PC-3 (cell line): ENCODE data around the gene MLPH. TPM values are rescaled to one million over a fixed set of nuclear protein-coding genes. Genes with fewer than 3 reads are reported as not detected.

Experiments used
- ATAC-seq: fragments of 200-7000 bp; cut with Tn5 transposase; 2 replicates; pipeline ENCODE4 v1.9.1; 2020; ENCODE audit warnings: mild to moderate bottlenecking, moderate library complexity
- BruUV-seq: library from RNA; stranded (reverse); fragments of 400-500 nt; replicated peaks from 2 replicates; lab custom pipeline; 2021; lab: Mats Ljungman, UMichigan
- CTCF ChIA-PET: fragments of 300-600 bp; sonication (Branson Sonifier 250); formaldehyde crosslinking; loops from one replicate; lab custom pipeline; 2022; ENCODE audit warnings: antibody characterized with exemption; lab: Charles Lee
- POLR2A ChIA-PET: fragments of 300-600 bp; sonication (Branson Sonifier 250); formaldehyde crosslinking; loops from one replicate; lab custom pipeline; 2022; ENCODE audit warnings: antibody characterized with exemption; ENCODE audit not compliant: unreplicated experiment; lab: Charles Lee
- DNase-seq: peaks from one replicate; pipeline ENCODE4 v3.0.0-alpha.2; 2015
- H2AFZ ChIP-seq: fragments of 300-600 bp; sonication (generic); 2 replicates; pipeline ENCODE4 v1.6.0; 2016; ENCODE audit warnings: antibody characterized with exemption, low read length
- H3F3A ChIP-seq: fragments of 300-600 bp; sonication (generic); one replicate; pipeline ENCODE4 v1.6.0; 2017; ENCODE audit warnings: antibody characterized with exemption, low read length, control low read depth, mild to moderate bottlenecking; ENCODE audit not compliant: unreplicated experiment
- H3K27ac ChIP-seq: fragments of 300-600 bp; sonication (generic); 2 replicates; pipeline ENCODE4 v1.5.1; 2016; ENCODE audit warnings: mild to moderate bottlenecking, low read length
- H3K27me3 ChIP-seq: fragments of 300-600 bp; sonication (generic); 2 replicates; pipeline ENCODE4 v1.6.1; 2016; ENCODE audit warnings: low read length, mixed read lengths
- H3K36me3 ChIP-seq: fragments of 300-600 bp; sonication (generic); 2 replicates; pipeline ENCODE4 v1.6.1; 2016; ENCODE audit warnings: low read depth, mixed run types, low read length, mixed read lengths
- H3K4me1 ChIP-seq: fragments of 300-600 bp; sonication (generic); 2 replicates; pipeline ENCODE4 v1.5.1; 2016; ENCODE audit warnings: low read length; ENCODE audit not compliant: insufficient read depth
- H3K4me2 ChIP-seq: fragments of 300-600 bp; sonication (generic); 2 replicates; pipeline ENCODE4 v1.6.0; 2016; ENCODE audit warnings: low read length
- H3K4me3 ChIP-seq: fragments of 300-600 bp; sonication (generic); 2 replicates; pipeline ENCODE4 v1.5.1; 2016; ENCODE audit warnings: mild to moderate bottlenecking, low read length, mixed read lengths
- H3K79me2 ChIP-seq: fragments of 300-600 bp; sonication (generic); 2 replicates; pipeline ENCODE4 v1.6.1; 2017; ENCODE audit warnings: low read length, mixed read lengths
- H3K9ac ChIP-seq: fragments of 300-600 bp; sonication (generic); 2 replicates; pipeline ENCODE4 v1.6.0; 2016; ENCODE audit warnings: mild to moderate bottlenecking, low read length
- H3K9me2 ChIP-seq: fragments of 300-600 bp; sonication (generic); replicated peaks from 2 replicates; pipeline ENCODE4 v1.6.1; 2016; ENCODE audit warnings: mixed run types, low read length, mixed read lengths
- H3K9me3 ChIP-seq: fragments of 300-600 bp; sonication (generic); 2 replicates; pipeline ENCODE4 v1.6.1; 2016; ENCODE audit warnings: low read length, mixed read lengths
- H4K20me1 ChIP-seq: fragments of 300-600 bp; sonication (generic); 2 replicates; pipeline ENCODE4 v1.6.1; 2016; ENCODE audit warnings: low read length, mixed read lengths
- CTCF ChIP-seq: fragments of 300-600 bp; sonication (generic); conservative IDR thresholded peaks from 2 replicates; pipeline ENCODE4 v1.5.1; 2017; ENCODE audit warnings: antibody characterized with exemption, low read depth, mild to moderate bottlenecking, low read length
- EZH2 ChIP-seq: fragments of 300-600 bp; sonication (generic); IDR thresholded peaks from one replicate; pipeline ENCODE4 v1.6.1; 2017; ENCODE audit warnings: antibody characterized with exemption, mild to moderate bottlenecking, low read length; ENCODE audit not compliant: unreplicated experiment
- EZH2phosphoT487 ChIP-seq: fragments of 300-600 bp; sonication (generic); IDR thresholded peaks from 2 replicates; pipeline ENCODE4 v1.6.1; 2018; ENCODE audit warnings: mild to moderate bottlenecking, antibody characterized with exemption, low read length, borderline replicate concordance
- intact Hi-C: fragments of 100-400 bp; cut with micrococcal nuclease; formaldehyde crosslinking; loops from 2 replicates; pipeline ENCODE4 v1.9.0; 2023
- total RNA-seq: library from RNA; depleted of rRNA; stranded (reverse); fragments of >200 nt; gene quantifications from 2 replicates; pipeline ENCODE4 v1.2.3, GENCODE V29; 2014

MLPH gene
- total RNA-seq, 1 experiment from 2014 or later, result 201 TPM

DNA sequence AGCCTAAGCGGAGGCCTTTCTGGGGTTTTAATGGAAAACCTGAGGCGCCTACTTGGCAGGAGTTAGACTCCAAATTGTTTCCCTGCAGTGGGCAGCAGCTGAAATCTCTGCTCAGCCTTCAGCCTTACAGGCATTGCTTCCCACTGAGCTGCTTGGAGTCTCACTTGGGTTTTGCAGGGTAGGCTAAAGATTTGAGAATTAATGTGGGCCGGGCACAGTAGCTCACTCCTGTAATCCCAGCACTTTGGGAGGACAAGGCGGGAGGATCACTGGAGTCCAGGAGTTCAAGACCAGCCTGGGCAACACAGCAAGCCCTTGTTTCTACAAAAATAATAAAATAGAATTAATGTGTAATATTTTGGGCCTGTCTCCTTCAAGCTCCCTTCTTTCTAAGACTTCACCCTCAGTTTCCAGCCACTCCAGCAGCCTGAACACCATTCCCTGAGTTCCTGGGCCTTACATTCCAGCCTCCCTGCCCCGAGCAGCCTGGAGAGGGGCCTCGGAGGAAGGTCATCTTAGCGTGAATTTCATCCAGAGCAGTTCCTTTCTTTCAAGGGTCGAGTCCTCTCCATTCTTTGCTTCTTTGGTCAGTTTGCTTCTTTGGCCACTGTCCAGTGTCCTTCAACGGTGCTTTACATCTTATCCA lies 112.5 kb downstream of the MLPH start:
- ATAC-seq (no peak), DNase-seq (no peak)
- CTCF ChIA-PET, result no interaction called here
- TF ChIP-seq CTCF (no peak), EZH2 (no peak), EZH2phosphoT487 (no peak)
- no peak overlapping the region for H2AFZ ChIP-seq
- 0 out of 2 replicates have a peak, but pooled peaks cover 4% of the 10 kb centered on the region for H3K4me1 ChIP-seq
- BruUV-seq, result no TSS peak
- no peak overlapping the region for H3K4me3 ChIP-seq
- no peak overlapping the region for H3K27ac ChIP-seq
- H3K4me2 ChIP-seq, result no peak overlapping the region
- no peaks in the 10 kb centered on the region for H3K9me3 ChIP-seq
- no peaks in the 10 kb centered on the region for H3K79me2 ChIP-seq
- intact Hi-C loops, result loop anchor here (10.0 kb wide), 2 partner anchors 65 to 135 kb away; no protein-coding TSS in a partner anchor
- H3K9me2 ChIP-seq, result no peaks in the 10 kb centered on the region
- POLR2A ChIA-PET, result no interaction called here
- no peak overlapping the region for H3K9ac ChIP-seq
- H3F3A ChIP-seq, result no peaks in the 10 kb centered on the region
- H3K36me3 ChIP-seq, result no peaks in the 10 kb centered on the region
- H3K27me3 ChIP-seq, result no peaks in the 10 kb centered on the region
- H4K20me1 ChIP-seq, result no peaks in the 10 kb centered on the region

GRCh38 chr2:237600205-237600846 lies 113.3 kb downstream of the MLPH start:
- POLR2A ChIA-PET, result no interaction called here
- H3K9me2 ChIP-seq, result no peaks in the 10 kb centered on the region
- intact Hi-C loops, result loop anchor here (10.0 kb wide), 1 partner anchor 134 kb away; no protein-coding TSS in a partner anchor
- ATAC-seq (no peak), DNase-seq (no peak)
- CTCF ChIA-PET, result no interaction called here
- H3K9ac ChIP-seq, result no peak overlapping the region
- no peak overlapping the region for H2AFZ ChIP-seq
- H3K4me2 ChIP-seq, result no peak overlapping the region
- no peak overlapping the region for H3K4me3 ChIP-seq
- H3K79me2 ChIP-seq, result no peaks in the 10 kb centered on the region
- no peaks in the 10 kb centered on the region for H3K27me3 ChIP-seq
- H3F3A ChIP-seq, result no peaks in the 10 kb centered on the region
- no TSS peak for BruUV-seq
- H3K27ac ChIP-seq, result no peak overlapping the region
- H3K9me3 ChIP-seq, result no peaks in the 10 kb centered on the region
- TF ChIP-seq EZH2phosphoT487, result no peak
- TF ChIP-seq CTCF, result no peak
- TF ChIP-seq EZH2, result no peak
- no peaks in the 10 kb centered on the region for H4K20me1 ChIP-seq
- 0 out of 2 replicates have a peak, but pooled peaks cover 4% of the 10 kb centered on the region for H3K4me1 ChIP-seq
- H3K36me3 ChIP-seq, result no peaks in the 10 kb centered on the region
